Occipital lobe (tissue), 2 donors: ENCODE results near the gene DLG2. TPM values are rescaled to one million over a fixed set of nuclear protein-coding genes. Genes with fewer than 3 reads are reported as not detected.

Experiments used
- DNase-seq: peaks from one replicate; lab custom pipeline; 2025; lab: John Stamatoyannopoulos, UW
- total RNA-seq: library from RNA; depleted of rRNA; stranded (reverse); fragments of >200 nt; gene quantifications from one replicate; pipeline ENCODE4 v1.2.3, GENCODE V29; 2014

The DLG2 gene
- total RNA-seq, 1 donor from 2014 or later: 353 TPM

GRCh38 chr11:84227970-84228665, 1399.0 kb downstream of the DLG2 start:
- no peak for DNase-seq

DNA sequence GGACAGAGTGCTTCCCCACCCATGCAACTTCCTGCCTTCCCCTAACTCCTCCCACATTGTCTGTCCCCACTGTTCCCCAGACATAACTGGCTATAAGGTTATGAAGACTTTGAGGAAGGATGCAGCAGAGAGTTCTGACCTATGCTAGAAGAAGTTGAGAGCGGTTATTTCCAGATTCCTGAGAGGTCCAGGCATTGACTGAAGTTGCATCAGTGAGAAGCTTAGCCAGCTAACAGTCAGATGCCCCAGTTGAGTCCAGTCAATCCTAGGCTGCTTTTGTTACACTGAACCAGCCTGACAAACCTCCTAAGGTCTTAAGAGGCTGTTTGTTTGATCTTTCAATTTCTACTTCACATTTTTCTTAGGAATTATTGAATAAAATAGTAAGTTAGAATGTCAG, 1403.1 kb downstream of the DLG2 start:
- no peak for DNase-seq

DNA sequence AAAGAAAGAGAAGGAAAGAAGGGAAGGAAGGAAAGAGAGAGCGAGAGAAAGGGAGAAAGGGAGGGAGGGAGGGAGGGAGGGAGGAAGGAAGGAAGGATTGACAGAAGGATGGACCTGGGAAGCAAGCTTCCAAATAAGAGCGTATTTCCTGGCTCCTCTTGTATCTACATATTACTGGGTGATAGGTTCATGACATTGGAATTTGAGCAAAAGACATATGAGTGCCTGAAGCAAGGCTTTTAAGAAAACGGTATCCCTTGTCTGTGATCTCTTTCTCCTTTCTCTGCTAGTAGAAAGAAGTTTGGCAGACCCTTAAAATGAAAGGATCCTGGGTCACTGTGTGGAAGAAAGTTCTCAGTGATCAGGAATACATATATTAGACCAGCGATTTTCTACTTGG, 1408.8 kb downstream of the DLG2 start:
- DNase-seq: no peak

- no peak for DNase-seq
Measured at GRCh38 chr11:84215672-84216071, 1411.5 kb downstream of the DLG2 start.

DNA sequence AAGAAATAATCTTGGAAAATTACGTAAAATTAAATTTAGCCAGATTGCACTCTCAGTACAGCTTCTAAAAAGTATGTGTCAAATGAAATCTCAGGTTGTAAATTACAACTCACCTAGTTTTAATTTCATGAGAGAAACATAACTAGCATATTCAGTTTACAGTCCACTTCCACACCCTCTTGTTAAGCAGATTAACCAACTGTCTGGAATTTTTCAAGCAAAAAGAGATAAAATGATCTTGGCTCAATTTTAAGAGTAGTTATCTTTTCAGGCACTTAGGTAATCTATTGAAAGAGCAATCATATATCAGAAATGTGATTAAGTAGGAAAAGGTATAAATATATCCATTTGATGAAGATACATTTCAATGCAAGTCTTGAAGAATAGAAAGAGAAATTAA, 1412.6 kb downstream of the DLG2 start:
- DNase-seq: no peak

GRCh38 chr11:84212468-84213390, 1414.4 kb downstream of the DLG2 start:
- DNase-seq: no peak

DNA sequence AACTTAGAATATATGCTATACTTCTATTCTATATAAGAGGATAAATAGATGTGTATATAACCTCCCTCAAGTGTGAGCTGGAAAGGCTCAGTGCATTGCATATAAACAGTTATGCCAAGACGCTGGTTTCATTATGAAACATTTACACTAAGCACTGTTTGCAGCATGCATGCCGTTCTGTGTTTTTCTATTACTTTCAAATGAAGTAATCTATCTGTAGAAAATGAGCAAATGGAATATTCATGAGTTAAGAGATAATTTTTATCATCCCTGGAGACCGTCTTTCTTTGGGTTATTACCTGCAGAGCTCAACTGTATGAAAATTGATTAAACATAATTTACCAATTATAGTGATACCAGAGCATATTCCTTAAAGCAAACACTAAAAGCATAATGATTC, 1415.2 kb downstream of the DLG2 start:
- no peak for DNase-seq

- no peak for DNase-seq
Measured at GRCh38 chr11:84194696-84195095, 1432.4 kb downstream of the DLG2 start.

- DNase-seq: no peak
Measured at GRCh38 chr11:84193706-84194105, 1433.4 kb downstream of the DLG2 start.

- no peak for DNase-seq
Measured at GRCh38 chr11:84188521-84188920, 1438.6 kb downstream of the DLG2 start.

- DNase-seq: no peak
Measured at GRCh38 chr11:84173078-84173477, 1454.1 kb downstream of the DLG2 start.

DNA sequence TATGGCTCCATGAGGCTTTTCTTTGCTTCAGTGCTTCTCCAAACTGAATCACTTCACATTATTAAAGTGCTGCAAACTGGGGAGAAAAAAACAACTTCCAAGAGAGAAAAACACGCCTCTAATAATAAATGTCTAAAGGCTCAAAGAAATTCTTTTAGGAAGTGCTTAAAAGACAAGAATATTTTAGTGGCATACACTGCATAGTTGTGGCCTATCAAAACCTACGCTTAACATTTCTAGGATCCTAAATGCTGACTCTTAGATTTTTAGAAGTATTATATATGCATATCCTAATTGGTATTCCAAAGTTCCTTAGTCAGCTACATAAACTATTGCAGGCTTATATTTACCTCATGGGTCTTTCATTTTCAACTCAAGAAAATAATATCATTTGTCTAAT, 1462.0 kb downstream of the DLG2 start:
- no peak for DNase-seq

- no peak for DNase-seq
Measured at GRCh38 chr11:84164728-84165127, 1462.4 kb downstream of the DLG2 start.

- DNase-seq: no peak
Measured at GRCh38 chr11:84163116-84163515, 1464.0 kb downstream of the DLG2 start.

DNA sequence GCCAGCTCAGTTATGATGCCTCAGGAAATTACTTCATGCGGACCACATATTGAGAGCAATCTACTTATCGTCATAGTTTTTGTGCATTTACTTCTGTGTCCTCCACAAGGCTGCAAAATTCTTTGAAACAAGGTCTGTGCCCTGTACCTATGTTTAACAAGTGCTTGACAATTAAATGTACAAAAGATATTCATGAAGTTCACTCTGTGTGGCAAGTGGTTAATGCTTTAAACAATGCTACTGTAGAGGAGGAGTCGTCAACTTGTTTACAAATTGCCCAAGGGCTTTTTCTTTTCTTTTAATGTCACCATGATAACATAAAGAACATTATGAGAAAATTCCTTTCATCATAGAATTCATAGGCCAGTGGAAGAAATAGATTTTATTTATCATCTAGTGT, 1469.5 kb downstream of the DLG2 start:
- DNase-seq: no peak

DNA sequence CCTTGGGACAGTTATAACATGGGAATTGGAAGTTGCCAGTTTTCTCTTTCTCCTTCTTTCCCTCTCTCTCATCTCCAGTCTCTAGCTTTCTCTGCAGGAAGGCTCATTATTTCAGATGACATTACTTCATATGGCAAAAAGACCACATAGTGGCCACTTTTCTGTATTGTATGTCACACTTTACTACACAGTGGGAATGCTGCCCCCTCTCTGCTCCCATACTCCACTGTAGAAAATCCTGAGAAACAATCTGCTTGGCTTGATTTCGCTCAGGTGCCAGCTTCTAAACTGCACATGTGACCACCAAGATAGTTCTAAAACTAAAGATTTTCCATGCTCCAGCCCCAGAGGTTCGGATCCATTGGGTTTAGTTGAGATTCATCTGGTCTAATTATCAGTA, 1480.3 kb downstream of the DLG2 start:
- no peak for DNase-seq

DNA sequence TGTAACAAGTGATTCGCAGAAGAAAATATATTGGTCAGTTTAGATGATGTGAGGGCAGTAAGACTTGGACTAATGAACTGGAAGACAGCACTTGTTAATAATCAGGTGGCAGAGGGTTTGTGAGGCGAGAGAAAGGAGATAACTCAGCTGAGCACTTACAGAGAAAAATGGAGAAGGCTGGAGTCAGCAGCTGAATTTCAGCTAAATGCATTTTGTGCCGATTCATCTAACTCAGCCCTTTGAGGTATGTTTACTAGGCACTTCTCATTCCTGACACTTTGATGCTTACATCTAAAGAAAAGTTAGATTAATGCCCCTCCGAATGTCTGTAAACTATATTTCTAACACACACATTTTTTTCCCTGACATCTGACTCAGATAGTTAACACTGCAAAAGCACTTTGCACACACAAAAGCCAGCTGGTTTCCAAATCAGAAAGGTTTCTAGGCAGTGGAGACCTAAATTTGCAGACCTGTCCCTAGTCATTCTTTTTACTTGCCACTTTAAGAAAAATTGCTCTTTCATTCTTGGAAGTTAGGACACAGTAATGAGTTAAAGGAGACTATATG, 1481.4 kb downstream of the DLG2 start:
- no peak for DNase-seq

DNA sequence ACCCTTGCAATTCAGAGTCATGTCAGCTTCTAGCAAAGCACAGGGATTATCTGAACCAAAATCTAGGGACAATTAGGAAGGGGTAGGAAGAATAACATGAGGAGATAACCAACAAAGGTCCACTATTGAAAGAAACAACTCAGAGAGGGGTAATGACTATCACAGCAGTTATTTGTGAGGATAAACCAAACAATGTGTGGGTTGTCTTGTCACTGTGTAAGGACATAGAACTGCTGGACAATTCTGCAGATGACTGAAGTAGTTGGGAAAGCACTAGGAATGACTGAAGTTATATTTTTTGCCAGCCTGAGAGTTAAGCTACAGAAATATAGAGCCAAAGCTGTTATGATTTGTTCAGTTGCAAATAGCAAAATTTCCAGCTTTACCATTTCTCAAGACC, 1482.6 kb downstream of the DLG2 start:
- no peak for DNase-seq

DNA sequence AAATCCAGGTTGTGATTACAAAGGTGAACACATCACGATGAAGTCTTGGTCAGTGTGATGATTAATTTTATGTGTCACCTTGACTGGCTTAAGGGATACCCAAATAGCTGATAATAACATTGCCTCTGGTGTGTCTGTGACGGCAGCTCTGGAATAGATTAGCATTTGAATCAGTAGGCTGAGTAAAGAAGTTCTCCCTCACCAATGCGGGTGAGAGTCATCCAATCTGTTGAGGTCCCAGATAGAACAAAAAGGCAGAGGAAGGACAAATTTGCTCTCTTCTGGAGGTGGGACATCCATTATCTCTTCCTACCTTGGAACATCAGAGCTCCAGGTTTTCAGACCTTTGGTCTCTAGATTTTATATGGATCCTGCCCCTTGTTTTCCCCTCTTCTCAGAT, 1484.7 kb downstream of the DLG2 start:
- DNase-seq: no peak

GRCh38 chr11:84140386-84141169, 1486.6 kb downstream of the DLG2 start:
- no peak for DNase-seq

DNA sequence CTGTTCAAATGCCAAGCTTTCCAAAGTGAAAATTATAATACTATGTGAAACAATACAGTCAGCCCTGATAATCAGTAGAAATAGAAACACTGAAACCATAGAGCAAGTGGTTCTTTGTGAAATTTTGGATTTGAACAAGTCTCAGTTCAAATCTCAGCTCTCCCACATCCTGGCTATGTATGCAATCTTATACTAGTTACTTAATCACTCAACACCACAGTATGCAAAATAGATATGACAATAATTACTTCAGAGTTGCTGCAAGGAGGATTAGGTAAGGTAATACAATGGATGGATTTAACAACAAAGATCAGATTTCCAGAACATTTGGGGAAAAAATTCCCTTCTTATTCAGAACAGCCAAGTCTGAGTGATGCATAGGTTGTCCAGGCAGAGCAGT, 1489.2 kb downstream of the DLG2 start:
- DNase-seq: no peak

- DNase-seq: no peak
Measured at GRCh38 chr11:84137505-84137904, 1489.6 kb downstream of the DLG2 start.
